DND-41 (cell line): ENCODE data around the gene PTPRN2.
"Not testable (repeated sequence)": the region's sequence is repeated elsewhere in the genome, so short reads cannot be mapped to it uniquely, and the experiment has no call there.

Experiments used
- CTCF ChIP-seq: IDR thresholded peaks from 2 replicates; pipeline ENCODE4 v1.5.1; 2012; ENCODE audit warnings: borderline replicate concordance, low read length, moderate library complexity, mild to moderate bottlenecking; ENCODE audit not compliant: poor library complexity, severe bottlenecking; ENCODE audit errors: extremely low read depth
- EZH2 ChIP-seq: IDR thresholded peaks from 3 replicates; pipeline ENCODE4 v1.6.1; 2012; ENCODE audit warnings: borderline replicate concordance, low read depth, mild to moderate bottlenecking, moderate library complexity, low read length, inconsistent platforms; ENCODE audit not compliant: severe bottlenecking

DNA sequence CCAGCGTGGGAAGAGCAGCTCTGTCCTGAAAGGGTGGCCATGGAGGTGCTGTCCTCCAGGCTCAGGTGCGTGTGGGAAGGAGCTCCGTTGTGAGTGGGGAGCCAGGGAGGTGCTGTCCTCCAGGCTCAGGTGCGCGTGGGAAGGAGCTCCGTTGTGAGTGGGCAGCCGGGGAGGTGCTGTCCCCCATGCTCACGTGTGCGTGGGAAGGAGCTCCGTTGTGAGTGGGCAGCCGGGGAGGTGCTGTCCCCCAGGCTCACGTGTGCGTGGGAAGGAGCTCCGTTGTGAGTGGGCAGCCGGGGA is 691.3 kb downstream of the PTPRN2 start:
- TF ChIP-seq CTCF, EZH2: not testable (repeated sequence)
